ENCODE results near the gene F7.

Gene F7

GRCh38 chr13:113074401-113074800 is 31.2 kb upstream of the F7 start:
- Histone ChIP-seq H3K36me3 (ENCODE audit: insufficient read depth) (no peaks in the 10 kb centered on the region), H3K79me2 (ENCODE audit: insufficient read depth, low read depth) (no peaks in the 10 kb centered on the region)
- no peak for TF ChIP-seq CTCF (conservative IDR thresholded peaks at IDR 0.05; ENCODE audit: low read depth, low read length)

DNA sequence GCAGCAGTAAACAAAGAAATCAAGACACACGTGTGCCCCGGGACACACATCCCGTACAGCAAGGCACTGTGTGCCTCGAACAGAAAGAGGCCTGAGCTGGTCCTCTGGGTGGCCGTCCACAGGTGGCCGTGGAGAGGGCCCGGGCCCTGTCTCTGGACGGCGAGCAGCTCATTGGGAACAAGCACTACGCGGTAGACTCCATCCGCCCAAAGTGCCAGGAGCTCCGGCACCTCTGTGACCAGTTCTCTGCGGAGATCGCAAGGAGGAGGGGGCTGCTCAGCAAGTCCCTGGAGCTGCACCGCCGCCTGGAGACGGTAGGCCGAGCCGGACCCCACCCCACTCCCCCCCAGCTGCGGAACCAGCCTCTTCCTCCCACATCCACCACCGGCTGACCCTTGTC is 30.7 kb upstream of the F7 start:
- Histone ChIP-seq H4K20me1 (ENCODE audit: insufficient read depth) (no peaks in the 10 kb centered on the region), H2AFZ (ENCODE audit: low read depth) (no peak overlapping the region), H3K27ac (no peak overlapping the region), H3K4me1 (ENCODE audit: low read depth, poor library complexity, severe bottlenecking) (no peaks in the 10 kb centered on the region), H3K27me3 (ENCODE audit: insufficient read depth, low read depth) (no peaks in the 10 kb centered on the region), H3K79me2 (ENCODE audit: insufficient read depth, low read depth) (no peaks in the 10 kb centered on the region), H3K9ac (no peak overlapping the region), H3K4me3 (IDR thresholded peaks at IDR 0.05; ENCODE audit: insufficient read depth, low read depth, low read length) (no peak overlapping the region), H3K4me2 (no peak overlapping the region), H3K36me3 (ENCODE audit: insufficient read depth) (no peaks in the 10 kb centered on the region)
- TF ChIP-seq CTCF (conservative IDR thresholded peaks at IDR 0.05; ENCODE audit: low read depth, low read length): no peak

More at GRCh38 chr13:113074401-113074800, 31.2 kb upstream of the F7 start:
- Histone ChIP-seq H3K9ac (no peak overlapping the region), H3K4me2 (no peak overlapping the region), H3K4me3 (IDR thresholded peaks at IDR 0.05; ENCODE audit: insufficient read depth, low read depth, low read length) (no peak overlapping the region), H2AFZ (ENCODE audit: low read depth) (no peak overlapping the region), H3K27me3 (ENCODE audit: insufficient read depth, low read depth) (no peaks in the 10 kb centered on the region), H4K20me1 (ENCODE audit: insufficient read depth) (no peaks in the 10 kb centered on the region), H3K27ac (no peak overlapping the region), H3K4me1 (ENCODE audit: low read depth, poor library complexity, severe bottlenecking) (no peaks in the 10 kb centered on the region)

- TF ChIP-seq CTCF (conservative IDR thresholded peaks at IDR 0.05; ENCODE audit: low read depth, low read length): no peak
- Histone ChIP-seq H4K20me1 (ENCODE audit: insufficient read depth) (no peaks in the 10 kb centered on the region), H3K36me3 (ENCODE audit: insufficient read depth) (no peaks in the 10 kb centered on the region)
Measured at GRCh38 chr13:113075711-113076110, 29.9 kb upstream of the F7 start.

GRCh38 chr13:113076681-113077401 is 28.8 kb upstream of the F7 start:
- Histone ChIP-seq H3K27me3 (ENCODE audit: insufficient read depth, low read depth) (no peaks in the 10 kb centered on the region), H4K20me1 (ENCODE audit: insufficient read depth) (no peaks in the 10 kb centered on the region)

More at GRCh38 chr13:113075711-113076110, 29.9 kb upstream of the F7 start:
- H3K27me3 ChIP-seq (ENCODE audit: insufficient read depth, low read depth): no peaks in the 10 kb centered on the region
- H3K27ac ChIP-seq: no peak overlapping the region
- H3K79me2 ChIP-seq (ENCODE audit: insufficient read depth, low read depth): no peaks in the 10 kb centered on the region
- no peak overlapping the region for H3K9ac ChIP-seq
- no peak overlapping the region for H3K4me2 ChIP-seq
- no peaks in the 10 kb centered on the region for H3K4me1 ChIP-seq (ENCODE audit: low read depth, poor library complexity, severe bottlenecking)
- no peak overlapping the region for H3K4me3 ChIP-seq (IDR thresholded peaks at IDR 0.05; ENCODE audit: insufficient read depth, low read depth, low read length)
- no peak overlapping the region for H2AFZ ChIP-seq (ENCODE audit: low read depth)

More at GRCh38 chr13:113076681-113077401, 28.8 kb upstream of the F7 start:
- Histone ChIP-seq H3K36me3 (ENCODE audit: insufficient read depth) (no peaks in the 10 kb centered on the region), H3K4me2 (no peak overlapping the region), H3K79me2 (ENCODE audit: insufficient read depth, low read depth) (no peaks in the 10 kb centered on the region), H3K27ac (no peak overlapping the region), H2AFZ (ENCODE audit: low read depth) (no peak overlapping the region), H3K9ac (no peak overlapping the region), H3K4me3 (IDR thresholded peaks at IDR 0.05; ENCODE audit: insufficient read depth, low read depth, low read length) (no peak overlapping the region), H3K4me1 (ENCODE audit: low read depth, poor library complexity, severe bottlenecking) (no peaks in the 10 kb centered on the region)
- no peak for TF ChIP-seq CTCF (conservative IDR thresholded peaks at IDR 0.05; ENCODE audit: low read depth, low read length)

Data from KMS-11 (cell line).